C4-2B (cell line): Measurements from ENCODE around the gene CFAP54.

Experiments used
- H3K27ac ChIP-seq: fragments of 450-650 bp; 2 replicates; pipeline ENCODE4 v1.5.1; 2017
- ZFX ChIP-seq: fragments of 450-650 bp; IDR thresholded peaks from 2 replicates; pipeline ENCODE4 v1.6.1; 2017
- TF ChIP-seq, protein P1 (sequence below): fragments of 450-650 bp; conservative IDR thresholded peaks from 2 replicates; pipeline ENCODE4 v1.5.1; 2017; ENCODE audit warnings: mild to moderate bottlenecking

Gene CFAP54

GRCh38 chr12:96729886-96730285 is 240.5 kb downstream of the CFAP54 start:
- no peak overlapping the region for H3K27ac ChIP-seq
- TF ChIP-seq, protein P1, sequence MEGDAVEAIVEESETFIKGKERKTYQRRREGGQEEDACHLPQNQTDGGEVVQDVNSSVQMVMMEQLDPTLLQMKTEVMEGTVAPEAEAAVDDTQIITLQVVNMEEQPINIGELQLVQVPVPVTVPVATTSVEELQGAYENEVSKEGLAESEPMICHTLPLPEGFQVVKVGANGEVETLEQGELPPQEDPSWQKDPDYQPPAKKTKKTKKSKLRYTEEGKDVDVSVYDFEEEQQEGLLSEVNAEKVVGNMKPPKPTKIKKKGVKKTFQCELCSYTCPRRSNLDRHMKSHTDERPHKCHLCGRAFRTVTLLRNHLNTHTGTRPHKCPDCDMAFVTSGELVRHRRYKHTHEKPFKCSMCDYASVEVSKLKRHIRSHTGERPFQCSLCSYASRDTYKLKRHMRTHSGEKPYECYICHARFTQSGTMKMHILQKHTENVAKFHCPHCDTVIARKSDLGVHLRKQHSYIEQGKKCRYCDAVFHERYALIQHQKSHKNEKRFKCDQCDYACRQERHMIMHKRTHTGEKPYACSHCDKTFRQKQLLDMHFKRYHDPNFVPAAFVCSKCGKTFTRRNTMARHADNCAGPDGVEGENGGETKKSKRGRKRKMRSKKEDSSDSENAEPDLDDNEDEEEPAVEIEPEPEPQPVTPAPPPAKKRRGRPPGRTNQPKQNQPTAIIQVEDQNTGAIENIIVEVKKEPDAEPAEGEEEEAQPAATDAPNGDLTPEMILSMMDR: no peak
- TF ChIP-seq ZFX: no peak

DNA sequence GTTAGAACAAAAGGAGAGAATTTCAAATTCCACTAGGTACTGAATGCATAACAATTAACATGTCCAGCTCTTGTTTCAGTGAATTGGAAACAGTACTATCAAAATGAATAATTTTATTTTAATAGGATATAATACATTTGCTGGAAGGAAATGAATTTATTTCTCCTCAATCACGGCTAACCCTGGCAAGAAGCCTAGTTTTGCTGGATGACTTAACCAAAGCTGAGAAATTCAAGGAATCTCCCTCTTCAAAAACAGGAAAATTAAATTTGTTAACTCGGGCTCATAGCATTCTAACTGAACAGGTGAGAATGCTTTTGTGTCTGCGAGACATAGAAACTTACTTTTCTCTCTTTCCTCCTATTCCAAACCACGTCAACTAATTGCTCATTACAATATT is 254.2 kb downstream of the CFAP54 start:
- H3K27ac ChIP-seq: no peak overlapping the region
- TF ChIP-seq, protein P1: no peak
- TF ChIP-seq ZFX: no peak

DNA sequence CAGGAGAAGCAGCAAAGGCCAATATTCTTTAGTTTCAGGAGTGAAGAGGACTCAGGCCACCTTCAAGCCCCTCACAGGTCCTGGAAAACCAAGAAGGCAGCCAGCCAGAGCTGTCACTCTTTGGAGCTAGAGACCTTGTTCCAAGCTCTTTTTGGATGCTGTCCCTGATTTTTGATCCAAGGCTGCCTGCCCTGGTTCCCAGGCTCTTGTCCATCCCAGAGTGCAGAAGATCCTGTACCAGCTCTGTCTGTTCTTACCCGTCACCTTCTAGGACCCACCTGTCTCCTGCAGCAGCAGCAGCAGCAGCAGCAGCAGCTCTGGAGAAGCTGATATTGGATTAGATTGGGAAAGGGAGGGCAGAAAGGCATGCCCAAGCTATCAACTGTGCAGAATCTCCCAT is 260.6 kb downstream of the CFAP54 start:
- TF ChIP-seq, protein P1: no peak
- no peak for TF ChIP-seq ZFX
- H3K27ac ChIP-seq: no peak overlapping the region

GRCh38 chr12:96751626-96752025 is 262.2 kb downstream of the CFAP54 start:
- no peak overlapping the region for H3K27ac ChIP-seq
- TF ChIP-seq ZFX: no peak
- TF ChIP-seq, protein P1: no peak

GRCh38 chr12:96752211-96752610 is 262.8 kb downstream of the CFAP54 start:
- no peak overlapping the region for H3K27ac ChIP-seq
- TF ChIP-seq ZFX: no peak
- TF ChIP-seq, protein P1: no peak

DNA sequence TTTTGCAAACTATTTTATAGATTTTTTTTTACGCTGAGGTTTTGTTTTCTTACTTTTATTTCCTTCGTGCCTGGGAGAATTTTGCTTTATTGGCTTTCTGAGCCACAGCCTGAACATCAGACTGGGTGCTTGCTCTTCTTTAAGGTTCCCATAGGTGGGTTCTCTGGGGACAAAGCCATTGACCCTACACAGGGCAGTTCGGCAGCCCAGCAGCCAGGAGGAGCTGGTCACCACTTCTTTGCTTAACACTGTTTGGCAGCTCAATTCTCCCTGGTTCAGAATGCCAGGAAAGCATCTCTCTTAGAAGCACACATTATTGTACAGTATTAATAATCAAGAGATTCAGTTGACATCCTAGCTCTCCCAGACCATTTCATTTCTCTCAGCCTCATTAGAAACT is 276.9 kb downstream of the CFAP54 start:
- TF ChIP-seq ZFX: no peak
- TF ChIP-seq, protein P1: 0 out of 2 replicates have a peak, but pooled peaks have one; percentile 4
- no peak overlapping the region for H3K27ac ChIP-seq

- no peak for TF ChIP-seq ZFX
- TF ChIP-seq, protein P1: no peak
- no peak overlapping the region for H3K27ac ChIP-seq
These were observed 280.0 kb downstream of the CFAP54 start for GRCh38 chr12:96769400-96769799.
